ENCODE results near the gene PPM1M. TPM values are rescaled to one million over a fixed set of nuclear protein-coding genes. Genes with fewer than 3 reads are reported as not detected.

PPM1M gene, protein sequence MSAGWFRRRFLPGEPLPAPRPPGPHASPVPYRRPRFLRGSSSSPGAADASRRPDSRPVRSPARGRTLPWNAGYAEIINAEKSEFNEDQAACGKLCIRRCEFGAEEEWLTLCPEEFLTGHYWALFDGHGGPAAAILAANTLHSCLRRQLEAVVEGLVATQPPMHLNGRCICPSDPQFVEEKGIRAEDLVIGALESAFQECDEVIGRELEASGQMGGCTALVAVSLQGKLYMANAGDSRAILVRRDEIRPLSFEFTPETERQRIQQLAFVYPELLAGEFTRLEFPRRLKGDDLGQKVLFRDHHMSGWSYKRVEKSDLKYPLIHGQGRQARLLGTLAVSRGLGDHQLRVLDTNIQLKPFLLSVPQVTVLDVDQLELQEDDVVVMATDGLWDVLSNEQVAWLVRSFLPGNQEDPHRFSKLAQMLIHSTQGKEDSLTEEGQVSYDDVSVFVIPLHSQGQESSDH
- total RNA-seq (6.2 and 8.0 TPM in 2 replicates), polyA plus RNA-seq (8.4 and 10.7 TPM in 2 replicates)

DNA sequence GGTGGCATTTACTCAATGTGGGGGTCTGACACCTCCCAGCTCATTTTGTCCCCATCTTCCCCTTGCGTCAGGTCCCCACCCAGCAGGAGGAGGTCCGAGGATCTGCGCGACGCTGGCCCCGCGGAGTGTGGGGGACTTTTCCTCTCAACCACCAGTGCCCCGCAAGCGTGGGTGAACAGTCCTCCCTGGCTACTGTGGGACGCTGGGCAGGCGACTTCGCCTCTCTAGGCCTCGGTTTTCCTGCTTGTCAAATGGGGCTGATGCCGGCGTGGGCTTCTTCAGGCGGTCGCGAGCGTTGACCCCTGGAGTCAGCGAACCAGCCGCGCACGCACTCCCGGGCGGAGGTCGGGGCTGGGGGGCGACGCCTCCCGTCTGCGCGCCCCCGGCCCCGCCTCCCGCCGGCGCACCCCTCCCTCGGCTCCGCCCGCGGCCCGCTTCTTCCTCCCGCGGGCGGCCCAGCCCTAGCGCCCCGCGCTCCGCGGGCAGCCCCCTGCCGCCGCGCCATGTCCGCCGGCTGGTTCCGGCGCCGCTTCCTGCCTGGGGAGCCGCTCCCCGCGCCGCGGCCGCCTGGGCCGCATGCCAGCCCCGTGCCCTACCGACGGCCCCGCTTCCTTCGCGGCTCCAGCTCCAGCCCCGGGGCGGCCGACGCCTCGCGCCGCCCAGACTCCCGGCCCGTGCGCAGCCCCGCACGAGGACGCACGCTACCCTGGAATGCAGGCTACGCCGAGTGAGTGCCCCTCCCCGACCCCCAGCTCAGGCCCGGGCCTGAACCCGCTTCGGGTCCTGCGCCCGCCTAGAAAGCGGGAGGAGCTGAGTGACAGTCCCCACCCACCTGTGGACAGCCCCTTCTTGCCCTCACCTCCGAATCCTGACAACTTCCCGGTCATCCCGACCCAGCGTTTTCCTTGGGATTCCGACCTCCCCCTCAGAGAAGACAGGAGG is at the start of gene PPM1M:
TSS of gene PPM1M (plus strand) at position 438 of the 942 bp plus-strand sequence. CDS start at position 504, 66 bp downstream.
- 8% methylated on average over 54 of the region's 98 CpGs for WGBS (ENCODE audit: low lambda C conversion rate, missing lambda C conversion rate)
- H3K79me2 ChIP-seq, result no peaks in the 10 kb centered on the region

DNA sequence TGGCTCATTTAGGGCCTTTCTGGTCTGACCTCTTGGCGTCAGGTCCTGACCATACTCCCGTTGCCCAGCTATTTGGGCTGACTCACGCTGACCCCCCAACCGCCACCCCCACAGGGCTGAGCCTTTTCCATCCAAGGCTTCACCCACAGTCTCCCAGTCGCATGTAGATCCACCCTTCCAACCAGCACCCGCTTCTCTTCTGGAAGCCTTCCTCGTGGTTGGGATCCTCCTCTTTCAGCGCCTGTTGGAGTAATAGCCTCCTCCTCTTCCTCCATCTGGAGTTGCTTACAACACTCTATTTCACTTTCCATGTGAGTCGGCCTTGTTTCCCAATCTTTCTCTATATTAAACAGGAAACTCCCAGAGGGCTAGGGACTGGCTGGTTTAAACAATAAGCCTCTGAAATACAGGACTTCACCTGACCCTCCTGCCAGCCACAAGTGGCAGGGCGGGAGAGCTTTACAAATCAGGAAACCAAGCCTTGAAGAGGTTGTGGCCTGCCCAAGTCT is 49.7 kb upstream of the PPM1M start:
- Histone ChIP-seq H3K79me2 (peaks cover 28% of the 10 kb centered on the region), H3K4me3 (no peak overlapping the region), H3K36me3 (replicated peaks; ENCODE audit: insufficient read depth, low read depth) (no peaks in the 10 kb centered on the region), H3K27ac (peak overlapping the region; percentile 91), H3K9me3 (ENCODE audit: low read depth) (no peaks in the 10 kb centered on the region), H3K4me2 (no peak overlapping the region), H3K27me3 (no peaks in the 10 kb centered on the region), H3K9me2 (replicated peaks; ENCODE audit: insufficient read depth) (no peaks in the 10 kb centered on the region), H3K4me1 (ENCODE audit: insufficient read depth) (peaks cover 23% of the 10 kb centered on the region), H4K20me1 (ENCODE audit: insufficient read depth, poor library complexity, severe bottlenecking) (no peaks in the 10 kb centered on the region), H2AFZ (no peak overlapping the region)
- TF ChIP-seq, protein P1, sequence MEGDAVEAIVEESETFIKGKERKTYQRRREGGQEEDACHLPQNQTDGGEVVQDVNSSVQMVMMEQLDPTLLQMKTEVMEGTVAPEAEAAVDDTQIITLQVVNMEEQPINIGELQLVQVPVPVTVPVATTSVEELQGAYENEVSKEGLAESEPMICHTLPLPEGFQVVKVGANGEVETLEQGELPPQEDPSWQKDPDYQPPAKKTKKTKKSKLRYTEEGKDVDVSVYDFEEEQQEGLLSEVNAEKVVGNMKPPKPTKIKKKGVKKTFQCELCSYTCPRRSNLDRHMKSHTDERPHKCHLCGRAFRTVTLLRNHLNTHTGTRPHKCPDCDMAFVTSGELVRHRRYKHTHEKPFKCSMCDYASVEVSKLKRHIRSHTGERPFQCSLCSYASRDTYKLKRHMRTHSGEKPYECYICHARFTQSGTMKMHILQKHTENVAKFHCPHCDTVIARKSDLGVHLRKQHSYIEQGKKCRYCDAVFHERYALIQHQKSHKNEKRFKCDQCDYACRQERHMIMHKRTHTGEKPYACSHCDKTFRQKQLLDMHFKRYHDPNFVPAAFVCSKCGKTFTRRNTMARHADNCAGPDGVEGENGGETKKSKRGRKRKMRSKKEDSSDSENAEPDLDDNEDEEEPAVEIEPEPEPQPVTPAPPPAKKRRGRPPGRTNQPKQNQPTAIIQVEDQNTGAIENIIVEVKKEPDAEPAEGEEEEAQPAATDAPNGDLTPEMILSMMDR (IDR thresholded peaks at IDR 0.05; ENCODE audit: poor library complexity), result no peak
- TF ChIP-seq EZH2 (IDR thresholded peaks at IDR 0.05; ENCODE audit: borderline replicate concordance), result no peak
- no peak for TF ChIP-seq EZH2phosphoT487 (IDR thresholded peaks at IDR 0.05; ENCODE audit: low read depth, severe bottlenecking, unreplicated experiment)
- WGBS (ENCODE audit: low lambda C conversion rate, missing lambda C conversion rate), result 86% methylated on average over 9 of the region's 10 CpGs
- no peak for DNase-seq (ENCODE audit: low spot score)

More for the DNA sequence above, at the start of gene PPM1M:
- no peaks in the 10 kb centered on the region for H3K27me3 ChIP-seq
- no peaks in the 10 kb centered on the region for H3K36me3 ChIP-seq (replicated peaks; ENCODE audit: insufficient read depth, low read depth)
- peak within 1 kb of the TSS; percentile 46 for H3K27ac ChIP-seq
- H3K4me2 ChIP-seq, result peak within 1 kb of the TSS; percentile 94
- H3K4me1 ChIP-seq (ENCODE audit: insufficient read depth), result peaks cover 17% of the 10 kb centered on the region
- peak within 1 kb of the TSS; percentile 86 for H2AFZ ChIP-seq
- peak; percentile 71 for DNase-seq (ENCODE audit: low spot score)
- no peaks in the 10 kb centered on the region for H3K9me3 ChIP-seq (ENCODE audit: low read depth)
- H4K20me1 ChIP-seq (ENCODE audit: insufficient read depth, poor library complexity, severe bottlenecking), result no peaks in the 10 kb centered on the region
- H3K4me3 ChIP-seq, result peak within 1 kb of the TSS; percentile 24
- TF ChIP-seq, protein P1 (IDR thresholded peaks at IDR 0.05; ENCODE audit: poor library complexity), result no peak
- no peak for TF ChIP-seq EZH2phosphoT487 (IDR thresholded peaks at IDR 0.05; ENCODE audit: low read depth, severe bottlenecking, unreplicated experiment)
- H3K9me2 ChIP-seq (replicated peaks; ENCODE audit: insufficient read depth), result no peaks in the 10 kb centered on the region

DNA sequence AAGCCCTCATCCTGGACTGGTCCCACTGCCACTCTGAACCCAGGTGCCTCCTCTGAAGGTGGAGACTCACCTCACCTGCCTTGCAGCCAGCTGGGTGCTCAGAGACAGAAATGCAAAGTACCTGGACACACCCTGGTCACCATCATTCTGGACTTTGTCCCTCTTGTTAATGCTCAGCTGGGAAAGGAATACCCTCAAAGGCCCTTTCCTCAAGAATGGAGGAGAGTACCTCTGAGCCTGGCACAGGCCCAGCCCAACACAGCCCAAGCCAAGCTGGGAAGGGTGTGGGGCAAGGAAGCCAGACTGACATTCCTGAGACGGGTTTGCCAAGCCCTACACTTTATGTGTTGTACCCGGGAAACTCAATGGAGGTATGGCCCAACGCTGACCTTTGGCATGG is 48.6 kb upstream of the PPM1M start:
- peak; percentile 68 for DNase-seq (ENCODE audit: low spot score)
- Histone ChIP-seq H3K9me3 (ENCODE audit: low read depth) (no peaks in the 10 kb centered on the region), H3K9me2 (replicated peaks; ENCODE audit: insufficient read depth) (no peaks in the 10 kb centered on the region), H3K36me3 (replicated peaks; ENCODE audit: insufficient read depth, low read depth) (no peaks in the 10 kb centered on the region), H2AFZ (no peak overlapping the region), H3K27me3 (no peaks in the 10 kb centered on the region), H3K4me1 (ENCODE audit: insufficient read depth) (peaks cover 23% of the 10 kb centered on the region), H3K4me2 (peak overlapping the region; percentile 79), H3K79me2 (peaks cover 35% of the 10 kb centered on the region), H3K4me3 (no peak overlapping the region), H3K27ac (peak overlapping the region; percentile 91), H4K20me1 (ENCODE audit: insufficient read depth, poor library complexity, severe bottlenecking) (no peaks in the 10 kb centered on the region)
- 86% methylated on average over 3 of the region's 3 CpGs for WGBS (ENCODE audit: low lambda C conversion rate, missing lambda C conversion rate)
- TF ChIP-seq EZH2 (IDR thresholded peaks at IDR 0.05; ENCODE audit: borderline replicate concordance) (no peak), EZH2phosphoT487 (IDR thresholded peaks at IDR 0.05; ENCODE audit: low read depth, severe bottlenecking, unreplicated experiment) (no peak)
- TF ChIP-seq, protein P1 (IDR thresholded peaks at IDR 0.05; ENCODE audit: poor library complexity), result no peak
